GM20431 (cell line): ENCODE measurements around the gene PILRA.

Experiments
- in situ Hi-C: fragments of 300-500 bp; cut with MseI, MboI; formaldehyde crosslinking; loops from one replicate; pipeline ENCODE4 v1.15.0; 2020; ENCODE audit warnings: low sequenced_read_pairs; ENCODE audit not compliant: unreplicated experiment

Gene PILRA

DNA sequence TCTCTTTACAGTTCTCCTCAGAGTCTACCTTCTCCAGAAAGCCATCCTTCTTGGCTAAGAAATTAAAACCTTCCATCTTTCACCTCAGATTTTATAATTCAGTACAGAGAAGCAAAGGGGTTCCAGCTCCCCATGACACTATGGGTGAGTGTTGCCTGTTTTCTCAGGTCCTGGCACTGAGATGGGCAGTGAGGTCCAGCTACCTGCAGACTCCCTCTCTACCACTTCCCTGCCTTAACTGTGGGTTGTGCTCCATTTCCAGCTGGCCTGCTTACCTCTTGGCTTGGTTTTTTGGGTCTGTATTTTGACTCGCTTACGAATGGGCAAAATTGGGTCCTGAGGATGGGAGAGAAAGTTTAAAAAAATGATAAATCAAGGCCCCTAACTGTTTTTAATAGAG, 29.0 kb downstream of the PILRA start:
- in situ Hi-C loops: no loop called here

DNA sequence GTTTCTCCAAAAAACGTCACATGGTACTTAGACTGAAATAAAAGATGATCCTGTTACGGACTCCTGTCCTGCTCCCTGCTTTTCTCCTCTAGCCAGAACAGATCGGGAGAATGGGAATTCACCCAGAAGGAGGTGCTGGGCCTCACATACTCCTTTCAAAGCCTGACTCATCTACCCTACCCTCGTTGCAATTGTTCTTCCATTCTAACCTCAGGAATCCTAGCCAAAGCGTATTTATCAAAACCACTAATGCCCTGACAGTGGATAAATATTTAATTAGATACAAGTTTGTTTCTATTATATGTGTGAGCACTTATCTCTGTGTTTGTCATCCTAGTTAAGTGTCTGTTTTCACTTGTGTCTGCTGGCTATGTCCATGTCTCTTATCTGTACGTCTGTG, 33.5 kb downstream of the PILRA start:
- in situ Hi-C loops: no loop called here

DNA sequence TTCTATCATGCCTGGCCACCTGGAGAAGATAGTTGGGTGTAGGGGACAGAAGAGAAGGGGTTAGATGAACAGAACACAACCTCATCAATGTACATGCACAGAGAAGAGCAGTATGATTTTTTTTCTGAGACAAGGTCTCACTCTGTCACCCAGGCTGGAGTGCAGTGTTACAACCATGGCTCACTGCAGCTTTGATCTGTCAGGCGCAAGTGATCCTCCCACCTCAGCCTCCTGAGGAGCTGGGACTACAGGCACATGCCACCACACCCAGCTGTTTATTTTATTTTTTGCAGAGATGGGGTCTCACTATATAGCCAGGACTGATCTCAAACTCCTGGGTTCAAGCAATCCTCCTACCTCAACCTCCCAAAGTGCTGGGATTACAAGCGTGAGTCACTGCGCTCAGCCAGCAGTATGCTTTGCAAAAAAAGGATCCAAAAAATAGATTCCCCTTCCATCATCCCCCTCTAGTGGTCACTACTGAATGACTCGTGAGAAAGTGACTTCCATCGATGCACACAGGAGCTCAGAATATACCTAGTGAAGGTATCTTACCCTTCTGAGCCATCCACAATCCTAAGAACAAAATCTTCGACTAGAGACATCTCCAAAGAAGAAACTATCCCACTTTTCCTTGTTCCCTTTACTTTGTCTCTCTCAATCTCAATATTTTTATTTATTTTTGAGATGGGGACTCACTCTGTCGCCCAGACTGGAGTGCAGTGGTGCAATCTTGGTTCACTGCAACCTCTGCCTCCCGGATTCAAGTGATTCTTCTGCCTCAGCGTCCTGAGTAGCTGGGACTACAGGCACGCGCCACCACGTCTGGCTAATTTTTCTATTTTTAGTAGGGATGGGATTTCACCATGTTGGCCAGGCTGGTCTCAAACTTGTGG, 34.2 kb downstream of the PILRA start:
- in situ Hi-C loops: no loop called here

DNA sequence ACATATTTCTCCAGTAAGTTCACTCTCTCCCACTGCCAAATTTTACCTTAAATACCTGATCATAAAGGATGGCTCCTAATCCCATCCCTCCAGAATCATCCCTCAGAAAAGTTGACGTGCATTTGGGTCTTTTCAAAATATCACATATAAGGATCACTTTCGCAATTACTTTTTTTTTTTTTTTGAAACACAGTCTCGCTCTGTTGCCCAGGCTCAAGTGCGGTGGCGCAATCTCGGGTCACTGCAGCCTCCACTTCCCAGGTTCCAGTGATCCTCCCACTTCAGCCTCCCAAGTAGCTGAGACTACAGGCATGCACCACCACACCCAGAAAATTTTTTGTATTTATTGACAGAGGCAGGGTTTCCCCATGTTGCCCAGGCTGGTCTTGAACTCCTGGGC, 37.8 kb downstream of the PILRA start:
- in situ Hi-C loops: no loop called here

DNA sequence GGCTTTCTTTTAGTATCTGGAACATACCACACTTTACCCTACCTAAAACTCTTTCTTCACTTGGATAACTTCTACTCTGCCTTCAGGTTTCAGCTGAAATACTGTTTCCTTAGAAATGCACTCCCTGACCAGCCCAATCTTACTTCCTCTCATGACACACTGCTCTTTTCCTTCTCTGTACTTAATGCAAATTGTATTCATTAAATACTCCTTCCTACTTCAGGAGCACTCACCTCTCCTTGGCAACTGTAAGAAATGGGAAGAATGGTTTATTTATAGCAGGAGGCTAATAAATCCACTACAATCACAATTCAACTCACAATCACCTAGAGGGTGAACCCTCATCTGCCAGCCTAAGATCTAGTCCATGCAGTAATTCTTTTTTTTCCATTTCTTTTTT, 40.1 kb downstream of the PILRA start:
- in situ Hi-C loops: no loop called here

DNA sequence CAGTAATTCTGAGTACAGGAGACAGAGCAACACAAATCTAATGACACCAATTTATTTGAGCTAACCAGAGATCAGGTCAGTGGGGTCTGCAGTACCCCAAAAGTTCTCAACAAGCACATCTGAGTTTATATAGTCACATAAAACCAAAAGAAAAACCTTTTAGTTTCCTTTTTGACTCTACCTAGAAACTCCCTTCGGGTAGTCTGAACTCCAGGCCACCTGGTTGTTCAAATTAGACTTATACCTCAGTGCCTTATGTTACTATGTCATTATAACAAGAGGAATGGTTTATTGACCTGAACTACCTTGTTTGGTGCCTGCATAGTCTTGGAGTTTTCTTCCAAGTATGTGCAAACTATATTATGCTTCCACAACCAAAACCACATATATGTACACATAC, 40.6 kb downstream of the PILRA start:
- in situ Hi-C loops: no loop called here

DNA sequence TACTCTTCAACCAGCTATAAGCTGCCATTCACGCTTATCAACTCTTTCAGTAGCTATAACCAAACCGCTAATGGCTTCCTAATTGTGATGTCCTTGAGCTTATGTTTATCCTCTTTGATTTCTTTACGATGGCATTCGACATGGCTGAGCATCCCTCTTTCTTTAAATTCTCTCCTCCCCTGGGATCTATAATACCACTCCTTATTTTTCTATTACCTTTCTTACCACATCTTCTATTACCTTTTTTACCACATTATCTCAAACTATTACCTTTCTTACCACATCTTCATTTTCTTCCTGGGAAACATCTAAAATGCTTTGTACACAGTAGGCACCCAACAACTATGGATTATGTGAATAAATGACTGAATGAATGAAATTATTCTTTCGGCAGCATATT, 42.2 kb downstream of the PILRA start:
- in situ Hi-C loops: no loop called here

DNA sequence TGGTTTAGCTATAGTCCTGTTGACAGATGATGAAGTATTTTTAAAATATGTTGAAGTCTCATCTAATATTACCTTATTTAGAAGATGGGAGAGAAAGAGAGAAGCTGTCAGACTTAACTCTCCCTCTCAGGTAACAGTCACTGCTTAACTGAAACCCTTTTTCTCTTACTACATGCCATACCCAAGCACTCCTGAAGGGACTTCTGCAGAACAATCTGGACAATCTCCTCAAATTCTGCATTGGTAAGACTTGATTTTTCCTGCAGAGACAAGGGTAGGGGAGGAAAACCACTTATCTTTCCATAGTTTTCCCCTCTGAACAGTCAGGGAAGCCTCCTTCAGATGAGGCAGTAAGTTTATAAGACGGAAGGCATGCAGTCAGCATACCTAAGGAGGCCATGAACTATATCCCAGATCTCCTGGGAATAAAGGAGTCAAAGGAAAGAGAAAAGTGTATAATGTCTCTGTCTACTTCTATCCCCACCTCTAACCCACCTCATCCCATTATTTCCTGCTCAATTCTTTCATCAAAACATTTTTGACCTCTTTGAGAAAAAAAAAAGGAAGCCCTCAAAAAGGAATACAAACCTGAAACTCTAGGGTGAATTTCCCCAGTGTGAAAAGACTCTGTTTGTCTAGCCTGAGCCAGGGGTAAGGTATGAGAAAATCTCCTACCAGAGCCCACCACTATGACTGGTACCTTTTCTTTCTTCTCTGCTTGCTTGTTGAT, 45.8 kb downstream of the PILRA start:
- in situ Hi-C loops: no loop called here

DNA sequence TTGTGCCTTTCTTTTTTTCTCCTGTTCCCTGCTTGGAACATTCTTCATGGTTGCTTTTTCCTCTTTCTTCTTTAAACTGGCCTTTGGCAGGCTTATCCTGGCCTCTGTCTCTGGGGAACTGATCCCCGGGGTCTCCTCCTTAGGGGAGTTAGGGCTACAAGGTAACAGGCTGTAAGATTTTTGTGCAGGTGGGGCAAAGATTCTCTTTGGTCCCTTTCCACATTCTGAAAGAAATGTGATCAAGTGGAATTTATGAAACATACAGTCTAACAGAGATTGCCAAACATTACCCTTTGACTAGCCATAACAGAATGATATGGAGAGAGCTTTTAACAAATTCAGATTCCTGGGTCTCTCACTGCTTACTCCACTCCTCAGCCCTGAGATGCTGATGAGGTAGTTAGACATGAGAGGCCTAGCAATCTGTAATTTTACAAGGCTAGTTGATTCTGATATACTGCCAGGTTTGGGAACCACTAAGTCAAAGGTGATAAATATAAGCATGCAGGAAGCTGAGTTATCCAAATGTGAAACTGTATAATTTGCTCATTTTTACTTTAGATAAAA, 46.5 kb downstream of the PILRA start:
- in situ Hi-C loops: no loop called here

DNA sequence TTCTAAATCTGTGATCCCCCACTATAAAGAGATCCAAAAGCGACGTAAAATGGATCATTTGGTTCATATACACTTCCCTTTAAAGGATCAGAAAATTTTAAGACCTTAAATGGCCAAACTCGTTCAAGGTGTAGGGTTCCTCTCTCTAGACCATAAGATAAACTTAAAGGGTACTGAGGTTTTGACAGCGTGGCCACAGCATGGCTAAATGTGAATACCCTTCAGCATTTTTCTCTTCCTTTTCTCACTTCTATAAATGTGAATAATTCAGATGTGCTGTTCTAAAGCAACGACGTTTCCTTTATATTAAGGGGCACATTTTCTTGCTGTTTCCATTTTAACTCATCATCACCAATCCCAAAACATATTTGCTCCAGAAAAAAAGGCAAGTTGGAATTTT, 50.0 kb downstream of the PILRA start:
- in situ Hi-C loops: no loop called here

DNA sequence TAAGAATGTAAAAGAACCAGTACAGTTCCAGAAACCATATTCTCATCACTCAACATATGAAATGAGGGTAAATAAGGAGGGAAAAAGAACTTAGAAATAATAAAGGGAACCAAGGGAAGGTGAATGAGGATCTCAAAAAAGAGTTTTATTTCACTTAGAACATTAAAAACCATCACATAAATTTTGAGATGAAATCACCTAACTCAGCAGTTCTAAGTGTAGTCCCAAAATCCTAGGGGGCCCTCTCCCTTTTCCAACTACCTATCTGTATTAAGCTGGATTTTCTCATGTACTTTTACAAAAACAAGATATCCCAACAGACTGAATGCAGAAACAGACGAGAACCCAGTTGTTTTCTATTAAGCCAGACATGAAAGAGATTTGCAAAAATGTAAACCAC, 52.1 kb downstream of the PILRA start:
- in situ Hi-C loops: no loop called here

DNA sequence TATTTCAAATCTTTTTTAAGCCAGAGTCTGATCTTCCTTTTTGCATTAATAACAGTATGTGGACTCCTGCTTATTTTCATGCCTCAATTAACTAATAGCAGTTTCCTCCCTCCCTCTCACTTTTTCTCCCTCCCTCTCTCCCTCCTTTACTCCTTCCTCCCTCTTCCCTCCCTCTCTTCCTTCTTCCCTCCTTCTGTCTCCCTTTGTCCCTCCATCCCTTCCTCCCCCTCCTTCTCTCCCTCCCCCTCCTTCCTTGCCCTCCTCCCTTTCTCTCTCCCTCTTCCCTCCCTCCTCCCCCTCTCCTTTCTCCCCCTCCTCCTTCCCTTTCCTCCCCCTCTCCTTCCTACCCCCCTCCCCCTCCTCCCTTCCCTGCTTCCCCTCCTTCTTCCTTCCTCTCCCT, 53.2 kb downstream of the PILRA start:
- in situ Hi-C loops: no loop called here

DNA sequence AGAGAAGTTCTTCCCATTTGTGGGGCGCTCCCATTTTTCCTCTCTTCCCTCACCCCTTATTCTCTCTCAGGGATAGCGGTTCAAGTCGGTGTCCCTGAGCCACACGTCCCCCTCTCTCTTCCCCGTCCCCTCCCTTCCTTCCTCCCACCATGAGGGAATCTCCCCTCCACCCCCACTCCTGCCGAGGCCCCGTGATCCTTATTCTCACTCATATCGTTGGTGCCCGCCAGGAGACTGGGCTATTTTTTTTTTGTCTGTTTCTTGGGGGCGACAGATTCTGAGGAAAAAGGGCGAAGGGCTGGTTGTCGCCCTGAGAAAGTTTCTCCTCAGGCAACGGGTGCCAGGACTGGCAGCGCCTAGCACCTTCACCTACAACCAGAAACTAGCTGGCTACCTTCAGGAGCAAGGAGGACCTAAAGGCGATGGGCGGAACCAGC, 54.5 kb downstream of the PILRA start:
- in situ Hi-C loops: no loop called here

DNA sequence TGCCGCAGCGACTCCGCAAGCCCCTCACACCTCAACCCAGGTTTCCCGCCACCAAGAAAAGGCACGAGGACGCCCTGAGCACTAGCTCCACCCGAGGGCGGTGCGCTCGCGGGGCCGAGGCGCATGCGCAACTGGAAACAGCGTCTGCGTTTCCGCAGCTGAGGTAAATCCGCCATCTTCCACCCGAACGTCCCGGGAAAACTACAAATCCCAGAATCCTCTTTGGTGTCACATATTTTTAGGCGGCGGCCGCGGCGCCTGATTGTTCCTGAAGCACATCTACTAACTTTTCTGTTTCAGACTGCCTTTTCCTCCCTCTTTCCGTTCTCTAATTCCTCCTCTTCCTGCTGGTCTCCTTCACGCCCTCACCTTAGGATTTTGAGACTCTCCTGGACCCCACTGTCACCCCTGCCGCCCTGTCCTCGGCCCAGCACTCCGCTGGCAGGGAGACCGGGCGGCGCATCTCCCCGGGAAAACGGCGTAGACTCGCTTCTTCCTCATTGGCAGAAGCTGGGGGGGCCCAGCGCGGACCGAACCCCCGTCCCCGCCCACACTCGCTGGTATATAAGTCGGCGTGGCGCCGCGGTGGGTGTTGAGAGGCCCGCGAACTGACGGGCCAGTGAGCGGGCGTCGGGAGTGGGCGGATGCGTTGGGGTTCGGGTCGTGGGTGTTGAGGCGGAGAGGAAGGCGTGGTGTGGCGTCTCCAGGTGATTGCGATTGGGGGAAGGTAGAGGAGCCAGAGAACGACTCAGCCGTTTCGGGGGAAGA, 55.1 kb downstream of the PILRA start, which contains the start of gene ZCWPW1:
TSS of gene ZCWPW1 (minus strand) at position 505 of the 768 bp plus-strand sequence. CDS start 8,054 bp downstream, outside the sequence.
- in situ Hi-C loops: no loop called here

DNA sequence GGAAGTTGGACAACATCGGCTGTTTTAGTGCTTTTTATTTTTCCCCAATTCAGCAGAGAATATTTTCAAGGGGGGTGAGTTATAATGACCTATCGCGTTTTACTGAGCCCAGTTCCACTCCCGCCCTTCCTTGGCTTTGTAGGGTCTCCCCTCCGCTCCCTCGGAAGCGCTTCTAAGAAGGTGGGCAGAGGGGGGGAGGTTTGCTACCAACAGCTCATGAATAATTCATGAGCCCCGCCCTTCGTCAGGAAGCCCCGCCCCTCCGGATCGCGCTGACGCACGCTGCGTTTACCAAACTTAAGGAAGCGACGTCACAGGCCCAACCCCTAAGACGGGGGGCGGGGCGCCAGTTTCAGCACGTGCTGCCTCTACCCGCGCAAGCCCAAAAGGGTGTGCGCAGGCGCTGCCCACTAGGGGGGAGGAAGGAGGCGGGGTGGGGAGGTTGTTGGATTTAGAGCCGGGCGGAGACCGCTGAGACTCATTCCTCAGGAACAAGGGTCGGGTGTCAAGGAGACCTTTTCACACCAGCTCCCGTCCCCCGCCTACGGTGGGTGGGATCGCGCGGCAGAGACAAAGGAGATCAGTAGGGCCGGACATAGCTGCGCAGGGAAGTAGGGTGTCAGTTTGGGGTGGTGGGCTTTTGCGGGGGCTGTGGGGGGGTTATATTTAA, 55.8 kb downstream of the PILRA start:
- in situ Hi-C loops: no loop called here

DNA sequence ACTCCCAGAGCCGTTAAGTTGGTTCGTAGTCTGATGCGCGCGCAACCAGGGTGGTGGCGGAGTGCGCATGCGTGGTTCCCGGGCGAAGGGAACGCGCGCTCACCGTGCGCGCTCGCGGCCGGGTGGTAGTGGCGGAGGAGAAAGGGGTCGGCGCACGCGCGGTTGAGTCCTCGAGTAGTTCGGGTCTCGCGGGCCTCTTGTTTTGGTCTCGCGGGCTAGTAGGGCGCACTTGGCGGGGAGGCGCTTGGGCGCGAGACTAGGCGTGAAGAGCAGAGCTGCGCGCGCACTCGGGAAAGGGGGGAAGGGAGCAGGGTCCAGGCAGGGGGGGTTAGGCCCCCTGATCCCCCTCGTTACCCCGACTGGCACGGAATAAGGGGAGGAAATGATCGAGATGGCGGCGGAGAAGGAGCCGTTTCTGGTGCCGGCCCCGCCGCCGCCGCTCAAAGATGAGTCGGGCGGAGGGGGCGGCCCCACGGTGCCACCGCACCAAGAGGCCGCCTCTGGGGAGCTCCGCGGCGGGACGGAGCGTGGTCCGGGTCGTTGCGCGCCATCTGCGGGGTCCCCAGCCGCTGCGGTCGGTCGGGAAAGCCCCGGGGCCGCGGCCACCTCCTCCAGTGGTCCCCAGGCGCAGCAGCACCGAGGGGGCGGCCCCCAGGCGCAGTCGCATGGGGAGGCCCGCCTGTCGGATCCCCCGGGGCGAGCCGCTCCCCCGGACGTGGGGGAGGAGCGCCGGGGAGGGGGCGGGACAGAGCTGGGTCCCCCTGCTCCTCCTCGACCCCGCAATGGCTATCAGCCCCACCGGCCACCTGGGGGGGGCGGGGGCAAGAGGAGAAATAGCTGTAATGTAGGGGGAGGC, 56.6 kb downstream of the PILRA start, which contains the start of gene MEPCE:
TSS of gene MEPCE (plus strand) at position 195 of the 856 bp plus-strand sequence. CDS start at position 383, 188 bp downstream.
- in situ Hi-C loops: no loop called here

DNA sequence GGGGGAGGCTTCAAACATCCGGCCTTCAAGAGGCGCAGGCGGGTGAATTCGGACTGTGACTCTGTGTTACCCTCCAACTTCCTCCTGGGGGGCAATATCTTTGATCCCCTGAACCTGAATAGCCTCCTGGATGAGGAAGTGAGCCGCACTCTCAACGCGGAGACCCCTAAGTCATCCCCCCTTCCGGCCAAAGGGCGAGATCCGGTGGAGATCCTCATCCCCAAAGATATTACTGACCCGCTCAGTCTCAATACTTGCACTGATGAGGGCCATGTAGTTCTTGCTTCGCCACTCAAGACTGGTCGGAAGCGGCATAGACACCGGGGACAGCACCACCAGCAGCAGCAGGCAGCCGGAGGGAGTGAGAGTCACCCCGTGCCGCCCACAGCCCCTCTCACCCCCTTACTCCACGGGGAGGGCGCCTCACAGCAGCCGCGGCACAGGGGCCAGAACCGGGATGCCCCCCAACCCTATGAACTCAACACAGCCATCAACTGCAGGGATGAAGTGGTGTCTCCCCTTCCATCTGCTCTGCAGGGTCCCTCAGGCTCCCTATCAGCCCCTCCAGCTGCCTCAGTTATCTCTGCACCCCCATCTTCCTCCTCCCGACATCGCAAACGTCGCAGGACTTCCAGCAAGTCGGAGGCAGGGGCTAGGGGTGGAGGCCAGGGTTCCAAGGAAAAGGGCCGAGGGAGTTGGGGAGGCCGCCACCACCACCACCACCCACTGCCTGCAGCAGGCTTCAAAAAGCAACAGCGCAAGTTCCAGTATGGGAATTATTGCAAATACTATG, 57.4 kb downstream of the PILRA start:
- in situ Hi-C loops: no loop called here

DNA sequence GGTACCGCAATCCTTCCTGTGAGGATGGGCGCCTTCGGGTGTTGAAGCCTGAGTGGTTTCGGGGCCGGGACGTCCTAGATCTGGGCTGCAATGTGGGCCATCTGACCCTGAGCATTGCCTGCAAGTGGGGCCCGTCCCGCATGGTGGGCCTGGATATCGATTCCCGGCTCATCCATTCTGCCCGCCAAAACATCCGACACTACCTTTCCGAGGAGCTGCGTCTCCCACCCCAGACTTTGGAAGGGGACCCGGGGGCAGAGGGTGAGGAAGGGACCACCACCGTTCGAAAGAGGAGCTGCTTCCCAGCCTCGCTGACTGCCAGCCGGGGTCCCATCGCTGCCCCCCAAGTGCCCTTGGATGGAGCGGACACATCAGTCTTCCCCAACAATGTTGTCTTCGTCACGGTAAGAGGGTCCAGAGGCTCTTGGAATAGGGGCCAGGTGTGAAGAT, 58.0 kb downstream of the PILRA start:
- in situ Hi-C loops: no loop called here
